ENCODE measurements around the gene PPM1E.
"Not testable (repeated sequence)": the region's sequence is repeated elsewhere in the genome, so short reads cannot be mapped to it uniquely, and the experiment has no call there.

The PPM1E gene

GRCh38 chr17:58957725-58958073 is 202.0 kb downstream of the PPM1E start:
- not testable (repeated sequence) for DNase-seq

- DNase-seq, result peak; percentile 81
Observed at GRCh38 chr17:58960068-58960467, 204.4 kb downstream of the PPM1E start.

- DNase-seq, result no peak
Observed at GRCh38 chr17:58965221-58965620, 209.6 kb downstream of the PPM1E start.

- no peak for DNase-seq
Observed at GRCh38 chr17:58966208-58966607, 210.6 kb downstream of the PPM1E start.

GRCh38 chr17:58968426-58969061 is 212.9 kb downstream of the PPM1E start:
- DNase-seq, result no peak

GRCh38 chr17:58969156-58969555 is 213.5 kb downstream of the PPM1E start:
- no peak for DNase-seq

GRCh38 chr17:58969612-58970011 is 214.0 kb downstream of the PPM1E start:
- DNase-seq, result no peak

- no peak for DNase-seq
Observed at GRCh38 chr17:58970609-58971450, 215.2 kb downstream of the PPM1E start.

GRCh38 chr17:58974354-58974753 is 218.7 kb downstream of the PPM1E start:
- no peak for DNase-seq

GRCh38 chr17:58976541-58976940 is 220.9 kb downstream of the PPM1E start:
- no peak for DNase-seq

- DNase-seq, result no peak
Observed at GRCh38 chr17:58980706-58981481, 225.2 kb downstream of the PPM1E start.

GRCh38 chr17:58982626-58983025 is 227.0 kb downstream of the PPM1E start:
- no peak for DNase-seq

- no peak for DNase-seq
Observed at GRCh38 chr17:58985367-58985766, 229.7 kb downstream of the PPM1E start.

GRCh38 chr17:58985971-58986370 is 230.3 kb downstream of the PPM1E start:
- no peak for DNase-seq

GRCh38 chr17:58989629-58990028 is 234.0 kb downstream of the PPM1E start:
- no peak for DNase-seq

- no peak for DNase-seq
Observed at GRCh38 chr17:58991718-58992331, 236.2 kb downstream of the PPM1E start.

GRCh38 chr17:58993311-58993710 is 237.7 kb downstream of the PPM1E start:
- DNase-seq, result no peak

- DNase-seq, result no peak
Observed at GRCh38 chr17:58995247-58995940, 239.7 kb downstream of the PPM1E start.

- no peak for DNase-seq
Observed at GRCh38 chr17:58996968-58997367, 241.3 kb downstream of the PPM1E start.

- DNase-seq, result no peak
Observed at GRCh38 chr17:58997756-58998553, 242.3 kb downstream of the PPM1E start.

- no peak for DNase-seq
Observed at GRCh38 chr17:58998871-58999270, 243.2 kb downstream of the PPM1E start.

- no peak for DNase-seq
Observed at GRCh38 chr17:58999500-58999899, 243.8 kb downstream of the PPM1E start.

All from NCI-H1048 (cell line).